ENCODE results near the gene CYB5RL.
"Not testable (repeated sequence)": the region's sequence is repeated elsewhere in the genome, so short reads cannot be mapped to it uniquely, and the experiment has no call there.

CYB5RL gene

DNA sequence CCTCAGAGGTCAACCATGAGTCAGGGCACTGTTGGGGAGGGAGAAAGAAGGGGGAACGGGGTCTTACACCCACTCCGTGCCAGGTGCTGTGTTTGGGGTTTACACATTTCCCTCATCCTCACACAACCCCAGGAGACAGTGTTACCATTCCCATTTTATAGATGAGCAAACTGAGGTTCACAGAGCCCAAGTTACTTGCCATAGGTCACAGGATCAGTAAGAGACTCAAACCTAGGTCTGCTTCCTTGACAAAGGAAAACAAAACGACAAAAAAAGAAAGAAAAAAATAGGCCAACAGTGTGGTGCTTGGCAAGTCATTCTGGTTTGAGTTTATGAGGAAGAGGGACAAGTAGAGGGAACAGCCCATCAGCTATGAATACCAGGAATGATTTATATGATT is 30.8 kb downstream of the CYB5RL start:
- Histone ChIP-seq H3K27ac (ENCODE audit: low read depth, low read length) (no peak overlapping the region), H3K36me3 (ENCODE audit: control insufficient read depth, insufficient read depth, low read length) (no peaks in the 10 kb centered on the region), H3K4me3 (ENCODE audit: low read depth, low read length) (no peak overlapping the region), H3K27me3 (ENCODE audit: control insufficient read depth, insufficient read depth, low read length) (no peaks in the 10 kb centered on the region), H3K9me3 (ENCODE audit: control insufficient read depth, insufficient read depth, low read depth, low read length) (no peaks in the 10 kb centered on the region), H3K9ac (ENCODE audit: low read length) (no peak overlapping the region), H3K4me1 (ENCODE audit: control insufficient read depth, insufficient read depth, low read length) (no peaks in the 10 kb centered on the region)

DNA sequence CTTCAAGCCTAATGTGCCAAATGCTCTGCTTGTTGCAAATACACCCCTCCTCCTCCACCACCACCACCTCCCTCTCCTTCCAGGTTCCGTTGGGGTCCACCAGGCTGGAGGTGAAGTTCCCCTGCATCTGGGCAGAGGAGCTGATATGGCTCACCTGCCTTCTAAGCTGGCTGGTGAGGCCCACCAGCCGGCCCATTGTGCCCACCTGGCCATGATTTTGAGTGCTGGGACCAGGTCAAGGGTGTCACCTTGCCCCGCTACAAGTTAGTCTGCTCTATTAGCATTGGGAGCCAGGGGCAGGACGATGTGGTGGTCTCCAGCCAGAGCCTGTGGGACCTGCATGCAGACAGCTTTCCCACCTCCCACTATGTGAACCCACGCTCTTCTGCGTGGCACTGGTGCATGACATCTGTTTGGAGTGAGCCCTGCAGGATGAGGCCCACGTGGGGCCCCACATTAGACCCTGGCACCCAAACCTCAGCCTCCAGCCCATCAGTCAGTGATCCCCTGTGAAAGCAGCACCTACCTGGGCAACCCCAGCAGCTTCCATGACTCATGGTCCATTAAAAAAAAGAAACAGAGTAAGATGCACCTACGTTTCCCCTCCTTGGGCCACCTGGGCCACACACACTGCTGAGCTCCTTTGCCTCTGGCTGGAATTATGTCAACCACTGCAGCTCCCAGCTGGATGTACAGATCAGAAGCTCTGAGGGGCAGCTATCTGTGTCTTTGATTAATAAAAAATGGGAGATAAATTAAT is 31.4 kb downstream of the CYB5RL start:
- no peaks in the 10 kb centered on the region for H3K4me1 ChIP-seq (ENCODE audit: control insufficient read depth, insufficient read depth, low read length)
- H3K4me3 ChIP-seq (ENCODE audit: low read depth, low read length), result no peak overlapping the region

DNA sequence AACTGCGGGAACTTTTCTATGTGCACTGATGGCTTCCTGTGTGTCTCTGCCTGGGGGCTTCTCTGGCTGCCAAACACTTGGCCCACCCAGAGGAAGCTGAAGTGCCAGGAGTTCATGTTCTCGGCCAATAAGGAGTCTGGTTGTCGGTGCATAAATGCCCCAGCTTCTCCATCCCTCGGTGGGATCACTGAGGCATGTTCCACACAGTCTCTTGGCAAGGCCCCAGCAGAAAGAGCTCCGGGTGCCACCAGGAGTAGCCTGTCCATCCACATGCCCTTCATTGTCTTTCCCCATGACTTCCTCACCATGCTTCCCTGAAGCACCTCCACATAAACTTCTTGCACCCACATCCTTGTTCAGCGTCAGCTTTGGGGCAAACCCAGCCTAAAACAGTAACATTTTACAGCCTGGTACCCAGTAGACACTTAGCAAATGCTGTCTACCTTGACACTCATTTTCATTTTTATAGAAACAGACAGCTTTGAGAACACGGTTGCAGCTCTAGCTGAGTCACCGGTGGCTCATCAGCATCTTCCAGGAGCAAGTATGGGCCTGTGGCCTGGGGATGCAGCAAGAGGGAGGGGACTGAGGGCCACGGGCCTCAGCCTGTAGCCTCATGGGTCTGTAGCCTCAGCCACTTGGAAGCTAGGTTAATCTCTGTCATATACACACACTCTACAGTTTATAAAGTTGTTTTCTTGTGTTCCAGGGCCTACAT is 32.2 kb downstream of the CYB5RL start:
- H3K27me3 ChIP-seq (ENCODE audit: control insufficient read depth, insufficient read depth, low read length), result no peaks in the 10 kb centered on the region
- H3K9me3 ChIP-seq (ENCODE audit: control insufficient read depth, insufficient read depth, low read depth, low read length), result no peaks in the 10 kb centered on the region
- H3K4me3 ChIP-seq (ENCODE audit: low read depth, low read length), result no peak overlapping the region
- no peak overlapping the region for H3K27ac ChIP-seq (ENCODE audit: low read depth, low read length)
- no peaks in the 10 kb centered on the region for H3K4me1 ChIP-seq (ENCODE audit: control insufficient read depth, insufficient read depth, low read length)
- H3K9ac ChIP-seq (ENCODE audit: low read length), result no peak overlapping the region
- no peaks in the 10 kb centered on the region for H3K36me3 ChIP-seq (ENCODE audit: control insufficient read depth, insufficient read depth, low read length)

More for the DNA sequence above, 31.4 kb downstream of the CYB5RL start:
- no peak overlapping the region for H3K9ac ChIP-seq (ENCODE audit: low read length)
- no peaks in the 10 kb centered on the region for H3K27me3 ChIP-seq (ENCODE audit: control insufficient read depth, insufficient read depth, low read length)
- no peak overlapping the region for H3K27ac ChIP-seq (ENCODE audit: low read depth, low read length)
- no peaks in the 10 kb centered on the region for H3K36me3 ChIP-seq (ENCODE audit: control insufficient read depth, insufficient read depth, low read length)
- H3K9me3 ChIP-seq (ENCODE audit: control insufficient read depth, insufficient read depth, low read depth, low read length), result no peaks in the 10 kb centered on the region

DNA sequence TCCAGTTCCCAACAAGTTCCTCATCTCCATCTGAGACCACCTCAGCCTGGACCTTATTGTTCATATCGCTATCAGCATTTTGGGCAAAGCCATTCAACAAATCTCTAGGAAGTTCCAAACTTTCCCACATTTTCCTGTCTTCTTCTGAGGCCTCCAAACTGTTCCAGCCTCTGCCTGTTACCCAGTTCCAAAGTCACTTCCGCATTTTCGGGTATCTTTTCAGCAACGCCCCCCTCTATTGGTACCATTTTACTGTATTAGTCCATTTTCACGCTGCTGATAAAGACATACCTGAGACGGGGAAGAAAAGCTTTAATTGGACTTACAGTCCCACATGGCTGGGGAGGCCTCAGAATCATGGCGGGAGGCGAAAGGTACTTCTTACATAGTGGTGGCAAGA is 33.5 kb downstream of the CYB5RL start:
- not testable (repeated sequence) for H3K36me3 ChIP-seq (ENCODE audit: control insufficient read depth, insufficient read depth, low read length); H3K9me3 ChIP-seq (ENCODE audit: control insufficient read depth, insufficient read depth, low read depth, low read length); H3K9ac ChIP-seq (ENCODE audit: low read length); H3K4me1 ChIP-seq (ENCODE audit: control insufficient read depth, insufficient read depth, low read length); H3K4me3 ChIP-seq (ENCODE audit: low read depth, low read length); H3K27ac ChIP-seq (ENCODE audit: low read depth, low read length); H3K27me3 ChIP-seq (ENCODE audit: control insufficient read depth, insufficient read depth, low read length)

DNA sequence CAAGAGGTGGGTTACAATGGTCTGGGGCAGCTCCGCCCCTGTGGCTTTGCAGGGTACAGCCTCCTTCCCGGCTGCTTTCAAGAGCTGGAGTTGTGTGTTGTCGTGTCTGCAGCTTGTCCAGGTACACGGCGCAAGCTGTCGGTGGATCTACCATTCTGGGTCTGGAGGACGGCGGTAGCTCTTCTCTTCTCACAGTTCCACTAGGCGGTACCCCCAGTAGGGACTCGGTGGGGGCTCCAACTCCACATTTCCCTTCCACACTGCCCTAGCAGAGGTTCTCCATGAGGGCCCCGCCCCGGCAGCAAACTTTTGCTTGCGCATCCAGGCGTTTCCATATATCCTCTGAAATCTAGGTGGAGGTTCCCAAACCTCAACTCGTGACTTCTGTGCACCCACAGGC is 34.7 kb downstream of the CYB5RL start:
- H3K4me3 ChIP-seq (ENCODE audit: low read depth, low read length), result no peak overlapping the region
- no peaks in the 10 kb centered on the region for H3K4me1 ChIP-seq (ENCODE audit: control insufficient read depth, insufficient read depth, low read length)
- H3K27ac ChIP-seq (ENCODE audit: low read depth, low read length), result no peak overlapping the region
- no peak overlapping the region for H3K9ac ChIP-seq (ENCODE audit: low read length)
- no peaks in the 10 kb centered on the region for H3K36me3 ChIP-seq (ENCODE audit: control insufficient read depth, insufficient read depth, low read length)
- H3K9me3 ChIP-seq (ENCODE audit: control insufficient read depth, insufficient read depth, low read depth, low read length), result no peaks in the 10 kb centered on the region
- H3K27me3 ChIP-seq (ENCODE audit: control insufficient read depth, insufficient read depth, low read length), result no peaks in the 10 kb centered on the region

DNA sequence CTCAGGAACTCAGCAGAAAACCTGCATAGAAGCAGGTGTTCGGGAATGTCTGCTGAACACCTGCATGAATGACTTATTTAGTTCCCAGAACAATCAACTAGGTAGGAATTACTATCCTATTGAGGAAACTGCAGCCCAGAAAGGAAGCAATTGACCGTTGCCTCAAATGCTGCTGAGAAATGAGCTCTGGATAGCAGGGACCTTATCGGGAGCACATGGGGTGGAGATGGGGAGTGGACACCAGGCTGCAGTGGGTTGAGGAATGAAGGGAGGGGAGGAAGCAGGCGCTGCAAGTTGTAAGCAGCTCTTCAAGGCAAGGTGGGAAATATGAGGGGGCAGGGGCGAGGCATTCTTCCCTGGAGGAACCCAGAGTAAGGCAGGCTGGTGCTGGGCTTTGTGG is 36.3 kb downstream of the CYB5RL start:
- Histone ChIP-seq H3K4me1 (ENCODE audit: control insufficient read depth, insufficient read depth, low read length) (no peaks in the 10 kb centered on the region), H3K27me3 (ENCODE audit: control insufficient read depth, insufficient read depth, low read length) (no peaks in the 10 kb centered on the region), H3K4me3 (ENCODE audit: low read depth, low read length) (no peak overlapping the region), H3K36me3 (ENCODE audit: control insufficient read depth, insufficient read depth, low read length) (no peaks in the 10 kb centered on the region), H3K27ac (ENCODE audit: low read depth, low read length) (no peak overlapping the region), H3K9ac (ENCODE audit: low read length) (no peak overlapping the region), H3K9me3 (ENCODE audit: control insufficient read depth, insufficient read depth, low read depth, low read length) (no peaks in the 10 kb centered on the region)

DNA sequence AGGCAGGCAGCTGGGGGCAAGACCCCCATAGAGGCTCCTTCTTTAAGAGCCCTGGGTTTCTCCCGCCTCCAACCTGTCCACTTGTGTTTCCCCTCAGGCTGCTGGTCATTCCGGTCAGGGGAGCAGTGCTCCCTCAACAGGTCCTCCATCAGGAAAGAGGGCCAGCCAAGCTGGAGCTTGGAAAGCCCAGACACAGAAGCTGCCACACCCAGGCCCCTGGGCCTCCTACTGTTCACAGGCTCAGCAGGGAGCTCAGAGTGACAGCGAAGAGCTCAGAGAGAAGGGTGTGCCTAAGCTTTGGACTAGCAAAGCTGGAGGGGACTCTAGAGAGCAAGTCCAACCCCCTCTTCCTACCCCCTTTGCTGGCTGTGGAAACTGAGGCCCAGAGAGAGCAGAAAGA is 36.8 kb downstream of the CYB5RL start:
- no peaks in the 10 kb centered on the region for H3K27me3 ChIP-seq (ENCODE audit: control insufficient read depth, insufficient read depth, low read length)
- H3K4me1 ChIP-seq (ENCODE audit: control insufficient read depth, insufficient read depth, low read length), result no peaks in the 10 kb centered on the region
- no peak overlapping the region for H3K27ac ChIP-seq (ENCODE audit: low read depth, low read length)
- H3K9ac ChIP-seq (ENCODE audit: low read length), result no peak overlapping the region
- H3K36me3 ChIP-seq (ENCODE audit: control insufficient read depth, insufficient read depth, low read length), result no peaks in the 10 kb centered on the region
- no peaks in the 10 kb centered on the region for H3K9me3 ChIP-seq (ENCODE audit: control insufficient read depth, insufficient read depth, low read depth, low read length)
- H3K4me3 ChIP-seq (ENCODE audit: low read depth, low read length), result no peak overlapping the region

DNA sequence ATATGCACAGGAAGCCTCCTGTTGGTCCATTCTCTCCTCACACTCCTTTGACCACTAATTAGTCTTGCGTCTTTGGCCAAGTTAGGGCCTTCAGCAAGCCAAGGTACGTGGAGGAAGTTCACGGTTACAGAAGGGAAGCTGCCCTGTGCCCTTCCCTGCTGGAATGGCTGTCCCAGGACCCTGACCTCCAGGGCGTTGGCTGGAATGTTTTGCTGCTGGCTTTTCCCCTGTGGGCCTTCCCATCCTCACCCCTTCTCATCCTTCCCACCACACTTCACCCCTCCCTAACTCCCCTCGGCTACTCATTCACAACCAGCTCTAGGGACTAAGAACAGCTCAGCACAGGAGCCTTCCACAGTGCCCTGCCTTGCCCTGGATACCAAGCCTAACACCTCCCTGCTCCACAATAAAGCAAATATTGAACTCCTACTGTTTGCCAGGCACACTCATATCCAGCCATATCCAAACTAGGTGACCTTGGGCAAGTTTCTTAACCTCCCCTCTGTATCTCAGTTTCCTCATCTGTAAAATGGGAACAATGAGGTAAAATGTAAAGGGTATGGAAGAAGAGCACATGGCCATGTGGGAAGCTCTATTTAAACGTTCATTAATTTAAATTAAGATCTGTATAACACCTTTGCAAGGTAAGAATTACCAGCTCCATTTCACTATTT is 38.2 kb downstream of the CYB5RL start:
- no peak overlapping the region for H3K4me3 ChIP-seq (ENCODE audit: low read depth, low read length)
- no peaks in the 10 kb centered on the region for H3K27me3 ChIP-seq (ENCODE audit: control insufficient read depth, insufficient read depth, low read length)
- H3K9me3 ChIP-seq (ENCODE audit: control insufficient read depth, insufficient read depth, low read depth, low read length), result no peaks in the 10 kb centered on the region
- H3K4me1 ChIP-seq (ENCODE audit: control insufficient read depth, insufficient read depth, low read length), result no peaks in the 10 kb centered on the region
- no peaks in the 10 kb centered on the region for H3K36me3 ChIP-seq (ENCODE audit: control insufficient read depth, insufficient read depth, low read length)
- H3K27ac ChIP-seq (ENCODE audit: low read depth, low read length), result no peak overlapping the region
- no peak overlapping the region for H3K9ac ChIP-seq (ENCODE audit: low read length)

DNA sequence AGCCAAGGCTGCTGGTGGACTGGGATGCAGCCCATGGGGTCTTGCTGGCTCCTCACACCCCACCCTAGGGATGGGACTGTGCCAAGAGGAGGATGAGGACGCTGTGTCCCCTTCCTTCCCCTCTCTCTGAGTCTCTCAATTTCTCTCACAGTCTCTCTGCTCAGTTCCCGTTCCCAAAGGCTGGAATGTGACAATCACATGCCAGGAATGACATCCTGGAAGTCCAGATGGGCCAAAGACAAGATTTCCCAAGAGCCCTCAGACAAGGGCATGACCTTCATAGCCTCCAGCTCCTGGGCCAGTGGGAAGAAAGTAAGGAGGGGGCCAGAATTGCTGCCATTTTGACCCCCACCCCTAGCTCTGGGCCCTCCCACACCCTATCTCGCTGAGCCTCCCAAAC is 39.5 kb downstream of the CYB5RL start:
- H3K9ac ChIP-seq (ENCODE audit: low read length), result no peak overlapping the region
- H3K36me3 ChIP-seq (ENCODE audit: control insufficient read depth, insufficient read depth, low read length), result no peaks in the 10 kb centered on the region
- H3K4me1 ChIP-seq (ENCODE audit: control insufficient read depth, insufficient read depth, low read length), result no peaks in the 10 kb centered on the region
- H3K27ac ChIP-seq (ENCODE audit: low read depth, low read length), result no peak overlapping the region
- H3K9me3 ChIP-seq (ENCODE audit: control insufficient read depth, insufficient read depth, low read depth, low read length), result no peaks in the 10 kb centered on the region
- no peak overlapping the region for H3K4me3 ChIP-seq (ENCODE audit: low read depth, low read length)
- H3K27me3 ChIP-seq (ENCODE audit: control insufficient read depth, insufficient read depth, low read length), result no peaks in the 10 kb centered on the region

DNA sequence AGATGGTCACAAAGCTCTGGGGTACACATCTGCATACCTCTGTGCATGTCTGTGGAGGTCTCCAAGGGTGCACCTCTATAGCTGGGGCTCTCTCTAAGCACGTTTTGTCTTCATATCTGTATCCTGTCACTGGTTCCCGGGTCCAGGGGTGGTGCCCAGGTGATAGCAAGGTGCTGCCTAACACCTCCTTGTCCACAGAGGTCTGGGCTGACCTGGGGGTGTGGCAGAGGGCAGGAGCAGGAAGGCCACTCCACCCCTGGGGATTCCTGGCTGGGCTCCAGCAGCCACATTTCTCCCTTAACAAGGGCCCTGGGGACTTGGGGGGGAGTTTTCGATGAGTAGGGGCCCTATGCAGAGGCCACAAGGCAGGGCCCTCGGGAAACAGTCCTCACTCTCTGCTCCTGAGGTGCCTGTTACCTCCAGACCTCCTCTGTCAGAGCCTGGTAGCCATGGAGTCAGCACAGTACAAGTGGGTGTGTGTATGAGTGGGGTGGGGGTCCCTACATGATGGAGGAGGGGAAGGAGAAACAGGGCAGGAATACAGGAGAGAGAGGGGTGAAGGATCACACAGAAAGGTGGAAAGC is 40.0 kb downstream of the CYB5RL start:
- no peaks in the 10 kb centered on the region for H3K4me1 ChIP-seq (ENCODE audit: control insufficient read depth, insufficient read depth, low read length)
- no peak overlapping the region for H3K9ac ChIP-seq (ENCODE audit: low read length)
- no peaks in the 10 kb centered on the region for H3K9me3 ChIP-seq (ENCODE audit: control insufficient read depth, insufficient read depth, low read depth, low read length)
- no peak overlapping the region for H3K27ac ChIP-seq (ENCODE audit: low read depth, low read length)
- no peak overlapping the region for H3K4me3 ChIP-seq (ENCODE audit: low read depth, low read length)
- no peaks in the 10 kb centered on the region for H3K36me3 ChIP-seq (ENCODE audit: control insufficient read depth, insufficient read depth, low read length)
- H3K27me3 ChIP-seq (ENCODE audit: control insufficient read depth, insufficient read depth, low read length), result no peaks in the 10 kb centered on the region

DNA sequence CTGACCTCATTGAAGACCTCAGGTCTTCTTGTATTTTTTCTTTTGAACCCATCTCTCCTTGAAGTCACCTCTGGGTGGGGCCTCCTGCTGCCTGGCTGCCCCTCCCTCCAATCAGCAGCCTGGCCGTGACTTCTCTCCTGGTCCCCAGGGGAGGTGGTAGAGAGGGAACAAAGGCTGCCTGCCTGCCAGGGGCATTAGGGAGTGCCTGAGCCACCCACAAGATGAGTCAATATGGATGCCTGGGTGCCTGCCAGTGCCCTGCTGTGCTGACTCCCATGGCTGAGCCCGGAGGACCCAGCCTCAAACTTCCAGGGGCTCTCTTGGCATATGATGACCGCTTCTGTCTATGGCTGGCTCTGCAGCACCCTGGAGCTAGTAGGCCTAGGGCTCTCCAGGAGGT is 41.8 kb downstream of the CYB5RL start:
- Histone ChIP-seq H3K27ac (ENCODE audit: low read depth, low read length) (no peak overlapping the region), H3K4me3 (ENCODE audit: low read depth, low read length) (no peak overlapping the region), H3K4me1 (ENCODE audit: control insufficient read depth, insufficient read depth, low read length) (peaks cover 10% of the 10 kb centered on the region), H3K27me3 (ENCODE audit: control insufficient read depth, insufficient read depth, low read length) (no peaks in the 10 kb centered on the region), H3K36me3 (ENCODE audit: control insufficient read depth, insufficient read depth, low read length) (no peaks in the 10 kb centered on the region), H3K9ac (ENCODE audit: low read length) (no peak overlapping the region), H3K9me3 (ENCODE audit: control insufficient read depth, insufficient read depth, low read depth, low read length) (no peaks in the 10 kb centered on the region)
